Measurements from ENCODE around the gene PGLYRP4. TPM values are rescaled to one million over a fixed set of nuclear protein-coding genes. Genes with fewer than 3 reads are reported as not detected.

Gene PGLYRP4
- total RNA-seq, 1 experiment from 2014 or later, result not detected

GRCh38 chr1:153309441-153309840 lies 39.2 kb downstream of the PGLYRP4 start:
- no peak for ATAC-seq
- TF ChIP-seq GRHL2 (CRISPR knock-in tag; IDR thresholded peaks at IDR 0.05; ENCODE audit: insufficient replicate concordance, severe bottlenecking) (no peak), NFYB (CRISPR knock-in tag; conservative IDR thresholded peaks at IDR 0.05; ENCODE audit: low read depth) (no peak), TCF7 (CRISPR knock-in tag; IDR thresholded peaks at IDR 0.05; ENCODE audit: low read depth) (no peak), FOXJ3 (CRISPR knock-in tag; IDR thresholded peaks at IDR 0.05; ENCODE audit: borderline replicate concordance) (no peak), MLX (CRISPR knock-in tag; IDR thresholded peaks at IDR 0.05) (no peak), ARID4B (CRISPR knock-in tag; IDR thresholded peaks at IDR 0.05; ENCODE audit: borderline replicate concordance) (no peak), FOXP1 (CRISPR knock-in tag; IDR thresholded peaks at IDR 0.05; ENCODE audit: borderline replicate concordance) (no peak), ZNF396 (CRISPR knock-in tag; IDR thresholded peaks at IDR 0.05; ENCODE audit: borderline replicate concordance) (no peak), EMX1 (CRISPR knock-in tag; IDR thresholded peaks at IDR 0.05) (no peak), RORB (CRISPR knock-in tag; IDR thresholded peaks at IDR 0.05) (no peak), ZNF263 (CRISPR knock-in tag; IDR thresholded peaks at IDR 0.05; ENCODE audit: low read depth) (no peak), NFE2L1 (CRISPR knock-in tag; IDR thresholded peaks at IDR 0.05) (no peak)
- TF ChIP-seq, protein P1, sequence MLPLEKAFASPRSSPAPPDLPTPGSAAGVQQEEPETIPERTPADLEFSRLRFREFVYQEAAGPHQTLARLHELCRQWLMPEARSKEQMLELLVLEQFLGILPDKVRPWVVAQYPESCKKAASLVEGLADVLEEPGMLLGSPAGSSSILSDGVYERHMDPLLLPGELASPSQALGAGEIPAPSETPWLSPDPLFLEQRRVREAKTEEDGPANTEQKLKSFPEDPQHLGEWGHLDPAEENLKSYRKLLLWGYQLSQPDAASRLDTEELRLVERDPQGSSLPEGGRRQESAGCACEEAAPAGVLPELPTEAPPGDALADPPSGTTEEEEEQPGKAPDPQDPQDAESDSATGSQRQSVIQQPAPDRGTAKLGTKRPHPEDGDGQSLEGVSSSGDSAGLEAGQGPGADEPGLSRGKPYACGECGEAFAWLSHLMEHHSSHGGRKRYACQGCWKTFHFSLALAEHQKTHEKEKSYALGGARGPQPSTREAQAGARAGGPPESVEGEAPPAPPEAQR (CRISPR knock-in tag; IDR thresholded peaks at IDR 0.05), result no peak
- TF ChIP-seq, protein P2, sequence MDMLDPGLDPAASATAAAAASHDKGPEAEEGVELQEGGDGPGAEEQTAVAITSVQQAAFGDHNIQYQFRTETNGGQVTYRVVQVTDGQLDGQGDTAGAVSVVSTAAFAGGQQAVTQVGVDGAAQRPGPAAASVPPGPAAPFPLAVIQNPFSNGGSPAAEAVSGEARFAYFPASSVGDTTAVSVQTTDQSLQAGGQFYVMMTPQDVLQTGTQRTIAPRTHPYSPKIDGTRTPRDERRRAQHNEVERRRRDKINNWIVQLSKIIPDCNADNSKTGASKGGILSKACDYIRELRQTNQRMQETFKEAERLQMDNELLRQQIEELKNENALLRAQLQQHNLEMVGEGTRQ (CRISPR knock-in tag; IDR thresholded peaks at IDR 0.05), result no peak
- TF ChIP-seq, protein P3, sequence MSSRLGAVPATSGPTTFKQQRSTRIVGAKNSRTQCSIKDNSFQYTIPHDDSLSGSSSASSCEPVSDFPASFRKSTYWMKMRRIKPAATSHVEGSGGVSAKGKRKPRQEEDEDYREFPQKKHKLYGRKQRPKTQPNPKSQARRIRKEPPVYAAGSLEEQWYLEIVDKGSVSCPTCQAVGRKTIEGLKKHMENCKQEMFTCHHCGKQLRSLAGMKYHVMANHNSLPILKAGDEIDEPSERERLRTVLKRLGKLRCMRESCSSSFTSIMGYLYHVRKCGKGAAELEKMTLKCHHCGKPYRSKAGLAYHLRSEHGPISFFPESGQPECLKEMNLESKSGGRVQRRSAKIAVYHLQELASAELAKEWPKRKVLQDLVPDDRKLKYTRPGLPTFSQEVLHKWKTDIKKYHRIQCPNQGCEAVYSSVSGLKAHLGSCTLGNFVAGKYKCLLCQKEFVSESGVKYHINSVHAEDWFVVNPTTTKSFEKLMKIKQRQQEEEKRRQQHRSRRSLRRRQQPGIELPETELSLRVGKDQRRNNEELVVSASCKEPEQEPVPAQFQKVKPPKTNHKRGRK (CRISPR knock-in tag; IDR thresholded peaks at IDR 0.05; ENCODE audit: borderline replicate concordance), result no peak
- TF ChIP-seq, protein P4, sequence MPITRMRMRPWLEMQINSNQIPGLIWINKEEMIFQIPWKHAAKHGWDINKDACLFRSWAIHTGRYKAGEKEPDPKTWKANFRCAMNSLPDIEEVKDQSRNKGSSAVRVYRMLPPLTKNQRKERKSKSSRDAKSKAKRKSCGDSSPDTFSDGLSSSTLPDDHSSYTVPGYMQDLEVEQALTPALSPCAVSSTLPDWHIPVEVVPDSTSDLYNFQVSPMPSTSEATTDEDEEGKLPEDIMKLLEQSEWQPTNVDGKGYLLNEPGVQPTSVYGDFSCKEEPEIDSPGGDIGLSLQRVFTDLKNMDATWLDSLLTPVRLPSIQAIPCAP (CRISPR knock-in tag; IDR thresholded peaks at IDR 0.05), result no peak
- TF ChIP-seq, protein P5, sequence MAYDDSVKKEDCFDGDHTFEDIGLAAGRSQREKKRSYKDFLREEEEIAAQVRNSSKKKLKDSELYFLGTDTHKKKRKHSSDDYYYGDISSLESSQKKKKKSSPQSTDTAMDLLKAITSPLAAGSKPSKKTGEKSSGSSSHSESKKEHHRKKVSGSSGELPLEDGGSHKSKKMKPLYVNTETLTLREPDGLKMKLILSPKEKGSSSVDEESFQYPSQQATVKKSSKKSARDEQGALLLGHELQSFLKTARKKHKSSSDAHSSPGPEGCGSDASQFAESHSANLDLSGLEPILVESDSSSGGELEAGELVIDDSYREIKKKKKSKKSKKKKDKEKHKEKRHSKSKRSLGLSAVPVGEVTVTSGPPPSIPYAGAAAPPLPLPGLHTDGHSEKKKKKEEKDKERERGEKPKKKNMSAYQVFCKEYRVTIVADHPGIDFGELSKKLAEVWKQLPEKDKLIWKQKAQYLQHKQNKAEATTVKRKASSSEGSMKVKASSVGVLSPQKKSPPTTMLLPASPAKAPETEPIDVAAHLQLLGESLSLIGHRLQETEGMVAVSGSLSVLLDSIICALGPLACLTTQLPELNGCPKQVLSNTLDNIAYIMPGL (CRISPR knock-in tag; IDR thresholded peaks at IDR 0.05), result no peak
- Mint-ChIP-seq H3K27me3 (ENCODE audit: low read depth) (peaks cover 6% of the 10 kb centered on the region), H3K9me3 (peaks cover 9% of the 10 kb centered on the region), H3K27ac (no peak overlapping the region), H3K4me3 (no peak overlapping the region), H3K36me3 (no peaks in the 10 kb centered on the region), H3K4me1 (peaks cover 18% of the 10 kb centered on the region)
- POLR2A ChIA-PET, result no interaction called here
- no peak for DNase-seq (ENCODE audit: low spot score)
- CTCF ChIA-PET, result no interaction called here
